Fibroblast of lung (primary cell): Measurements from ENCODE around the gene CCDC183.

ENCODE experiments used
- CTCF ChIP-seq, 2 donors: IDR thresholded peaks in 1 of 2; conservative IDR thresholded peaks in 1 of 2; 1 replicate in 1 of 2; 2 replicates in 1 of 2; pipeline ENCODE4 v1.5.1; 2011 to 2012; ENCODE audit warnings: low read length in 2 of 2, control low read depth in 1 of 2, inconsistent platforms in 1 of 2, low read depth in 1 of 2, mild to moderate bottlenecking in 1 of 2
- EZH2 ChIP-seq: IDR thresholded peaks from 2 replicates; pipeline ENCODE4 v1.5.1; 2012; ENCODE audit warnings: low read length, control low read depth, mild to moderate bottlenecking; ENCODE audit errors: missing control alignments

DNA sequence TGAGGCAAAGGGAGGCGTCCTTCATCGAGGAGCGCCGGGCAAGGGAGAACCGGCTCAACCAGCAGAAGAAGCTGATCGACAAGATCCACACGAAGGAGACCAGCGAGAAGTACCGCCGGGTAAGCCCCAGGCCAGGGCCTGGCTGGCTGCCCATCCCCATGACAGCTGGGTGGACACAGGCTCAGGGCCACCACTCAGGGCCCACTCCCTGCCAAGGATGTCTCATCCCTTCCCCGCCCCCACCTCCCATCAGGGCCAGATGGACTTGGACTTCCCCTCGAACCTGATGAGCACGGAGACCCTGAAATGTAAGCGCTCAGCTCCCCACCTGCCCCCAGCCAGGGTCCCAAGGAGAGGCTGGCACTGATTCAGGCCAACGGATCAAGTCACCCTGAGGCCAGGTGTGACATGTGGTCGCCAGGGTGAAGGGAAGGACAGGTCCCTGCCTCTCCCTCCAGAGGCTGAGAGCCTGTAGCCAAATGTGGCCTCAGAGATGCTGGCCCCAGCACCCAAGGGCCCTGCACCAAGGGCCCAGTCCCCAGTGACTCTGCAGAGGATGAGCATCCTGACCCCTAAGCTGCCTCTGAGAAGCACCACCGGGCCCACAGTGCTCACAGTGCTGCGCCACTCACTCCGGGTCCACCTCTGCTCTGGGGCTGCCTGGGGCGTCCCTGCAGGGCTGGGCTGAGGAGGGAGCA lies 8.5 kb downstream of the CCDC183 start:
- TF ChIP-seq CTCF (conservative IDR thresholded peaks at IDR 0.05 in 1 of 2, IDR thresholded peaks at IDR 0.05 in 1 of 2; ENCODE audit: low read depth in 1 of 2, low read length in 2 of 2) (no peak), EZH2 (no peak)
